Measurements from ENCODE around the gene INAFM1.

- no peak for TF ChIP-seq POLR2A (IDR thresholded peaks at IDR 0.05)
- peak; percentile 83 to 93 (median 90) for TF ChIP-seq CTCF (IDR thresholded peaks at IDR 0.05)
These were observed 30.6 kb downstream of the INAFM1 start for GRCh38 chr19:47305309-47305751.

All from adrenal gland (tissue), 5 donors.